Gastroesophageal sphincter (tissue), 4 donors: Measurements from ENCODE around the gene NEU1. TPM values are rescaled to one million over a fixed set of nuclear protein-coding genes. Genes with fewer than 3 reads are reported as not detected.

Source experiments
- ATAC-seq: fragments of 150-250 bp; one replicate; pipeline ENCODE4 v1.9.1; 2016; ENCODE audit warnings: mild to moderate bottlenecking, moderate library complexity
- H3K27ac ChIP-seq, 4 donors: fragments of 200-600 bp; sonication (generic) in 3 of 4; 1 replicate in 3 of 4; 2 replicates in 1 of 4; pipeline ENCODE4 v1.5.1; 2016 to 2019
- H3K27me3 ChIP-seq: fragments of 200-600 bp; sonication (generic); one replicate; pipeline ENCODE4 v1.5.1; 2019
- H3K36me3 ChIP-seq, 2 donors: fragments of 200-600 bp; sonication (generic); one replicate each; pipeline ENCODE4 v1.5.1; 2019; ENCODE audit warnings: control low read depth in 1 of 2
- H3K4me1 ChIP-seq, 3 donors: fragments of 200-600 bp; sonication (generic); 1 replicate in 2 of 3; 2 replicates in 1 of 3; pipeline ENCODE4 v1.5.1; 2016 to 2019; ENCODE audit warnings: control low read depth in 2 of 3
- H3K4me3 ChIP-seq, 2 donors: fragments of 200-600 bp; sonication (generic); one replicate each; pipeline ENCODE4 v1.5.1; 2019; ENCODE audit warnings: mild to moderate bottlenecking in 1 of 2, moderate library complexity in 1 of 2
- H3K9me3 ChIP-seq, 3 donors: fragments of 200-600 bp; sonication (generic); one replicate each; pipeline ENCODE4 v1.5.1; 2017 to 2019; ENCODE audit warnings: control low read depth in 2 of 3
- CTCF ChIP-seq, 4 experiments: fragments of 200-600 bp in 2 of 4; fragments of 450-650 bp in 2 of 4; sonication (generic) in 1 of 4; IDR thresholded peaks; one replicate each; pipeline ENCODE4 v1.5.1; 2017 to 2019; ENCODE audit warnings: antibody characterized with exemption in 4 of 4, mild to moderate bottlenecking in 2 of 4, moderate library complexity in 2 of 4
- EP300 ChIP-seq: sonication (generic); formaldehyde crosslinking; IDR thresholded peaks from one replicate; pipeline ENCODE4 v1.6.1; 2017; ENCODE audit warnings: antibody characterized with exemption, mild to moderate bottlenecking
- POLR2A ChIP-seq, 2 donors: fragments of 450-650 bp; IDR thresholded peaks; one replicate each; pipeline ENCODE4 v1.6.1; 2017; ENCODE audit warnings: antibody characterized with exemption in 2 of 2, mild to moderate bottlenecking in 2 of 2, moderate library complexity in 1 of 2
- POLR2AphosphoS5 ChIP-seq: sonication (generic); formaldehyde crosslinking; IDR thresholded peaks from one replicate; pipeline ENCODE4 v1.6.1; 2017; ENCODE audit warnings: antibody characterized with exemption
- WGBS, 2 donors: methylation state at CpG; one replicate each; pipeline ENCODE4 v1.1.5; 2018; ENCODE audit warnings: low coverage in 1 of 2; 5-methylcytosine and 5-hydroxymethylcytosine counted together
- total RNA-seq, 4 donors: library from RNA; depleted of rRNA; stranded (reverse); fragments of >200 nt; gene quantifications; one replicate each; pipeline ENCODE4 v1.1.0, GENCODE V29; 2016

Gene NEU1
- total RNA-seq, 4 donors from 2014 or later: 28.2 to 39.1 (median 30.5) TPM

GRCh38 chr6:31901953-31902643 lies 39.5 kb upstream of the NEU1 start, which contains the start of gene ZBTB12:
Gene ZBTB12, minus strand, starts transcription at chr6:31902086. Its CDS starts 781 bp downstream, at chr6:31901305.
- peak; percentile 87 for ATAC-seq
- Histone ChIP-seq H3K4me1 (peaks cover 3 to 58% (median 14%) of the 10 kb centered on the region in 3 donors), H3K36me3 (no peaks in the 10 kb centered on the region), H3K27ac (peak within 1 kb of the TSS; percentile 67 to 92 (median 88)), H3K4me3 (peak within 1 kb of the TSS; percentile 49 to 79), H3K9me3 (no peaks in the 10 kb centered on the region), H3K27me3 (no peaks in the 10 kb centered on the region)
- TF ChIP-seq POLR2A (IDR thresholded peaks at IDR 0.05) (peak; percentile 46 to 72), CTCF (IDR thresholded peaks at IDR 0.05) (peak in 3 of 4 experiments; percentile 5 to 16 (median 15)), POLR2AphosphoS5 (peak; percentile 60), EP300 (no peak)
- no CpG with 5 or more reads among the region's 77 CpGs for WGBS, 2 donors

GRCh38 chr6:31901415-31901952 lies 38.9 kb upstream of the NEU1 start:
- no peaks in the 10 kb centered on the region for H3K27me3 ChIP-seq
- H3K36me3 ChIP-seq: peaks cover 0 to 1% of the 10 kb centered on the region in 2 donors
- H3K4me1 ChIP-seq: peaks cover 3 to 64% (median 14%) of the 10 kb centered on the region in 3 donors
- ATAC-seq: peak; percentile 8
- H3K4me3 ChIP-seq: peak overlapping the region; percentile 49 to 79
- no peaks in the 10 kb centered on the region for H3K9me3 ChIP-seq
- no CpG with 5 or more reads among the region's 45 CpGs for WGBS, 2 donors
- TF ChIP-seq CTCF (IDR thresholded peaks at IDR 0.05) (no peak), EP300 (no peak), POLR2AphosphoS5 (no peak), POLR2A (IDR thresholded peaks at IDR 0.05) (no peak)
- H3K27ac ChIP-seq: peak overlapping the region; percentile 13 to 92 (median 88)

GRCh38 chr6:31900917-31901414 lies 38.3 kb upstream of the NEU1 start:
- Histone ChIP-seq H3K27ac (peak overlapping the region in 3 of 4 donors; percentile 87 to 92 (median 89)), H3K4me3 (peak overlapping the region; percentile 49 to 79), H3K4me1 (peaks cover 3 to 70% (median 14%) of the 10 kb centered on the region in 3 donors), H3K9me3 (no peaks in the 10 kb centered on the region), H3K36me3 (peaks cover 0 to 6% of the 10 kb centered on the region in 2 donors), H3K27me3 (no peaks in the 10 kb centered on the region)
- no peak for TF ChIP-seq EP300
- no peak for TF ChIP-seq CTCF (IDR thresholded peaks at IDR 0.05)
- no peak for TF ChIP-seq POLR2A (IDR thresholded peaks at IDR 0.05)
- no peak for TF ChIP-seq POLR2AphosphoS5
- no CpG with 5 or more reads among the region's 29 CpGs for WGBS, 2 donors
- ATAC-seq: no peak

GRCh38 chr6:31899882-31900722 lies 37.5 kb upstream of the NEU1 start:
- TF ChIP-seq CTCF (IDR thresholded peaks at IDR 0.05) (no peak), POLR2AphosphoS5 (no peak), POLR2A (IDR thresholded peaks at IDR 0.05) (no peak), EP300 (no peak)
- H3K36me3 ChIP-seq: peaks cover 0 to 15% of the 10 kb centered on the region in 2 donors
- H3K4me1 ChIP-seq: peaks cover 3 to 70% (median 14%) of the 10 kb centered on the region in 3 donors
- no peaks in the 10 kb centered on the region for H3K9me3 ChIP-seq
- WGBS, 2 donors: 80% methylated on average over 4 of the region's 49 CpGs; no CpG with 5 or more reads in 1 of the 2 donors
- no peak overlapping the region for H3K4me3 ChIP-seq
- no peaks in the 10 kb centered on the region for H3K27me3 ChIP-seq
- peak overlapping the region in 3 of 4 donors; percentile 87 to 92 (median 89) for H3K27ac ChIP-seq
- ATAC-seq: no peak
